HG03064 (cell line): ENCODE data around the gene EXOC6B.

ENCODE experiments used
- ATAC-seq: cut with Tn5 transposase; IDR thresholded peaks from one replicate; pipeline ENCODE4 v1.9.1; 2021; ENCODE audit warnings: low read depth; ENCODE audit not compliant: unreplicated experiment

The EXOC6B gene

DNA sequence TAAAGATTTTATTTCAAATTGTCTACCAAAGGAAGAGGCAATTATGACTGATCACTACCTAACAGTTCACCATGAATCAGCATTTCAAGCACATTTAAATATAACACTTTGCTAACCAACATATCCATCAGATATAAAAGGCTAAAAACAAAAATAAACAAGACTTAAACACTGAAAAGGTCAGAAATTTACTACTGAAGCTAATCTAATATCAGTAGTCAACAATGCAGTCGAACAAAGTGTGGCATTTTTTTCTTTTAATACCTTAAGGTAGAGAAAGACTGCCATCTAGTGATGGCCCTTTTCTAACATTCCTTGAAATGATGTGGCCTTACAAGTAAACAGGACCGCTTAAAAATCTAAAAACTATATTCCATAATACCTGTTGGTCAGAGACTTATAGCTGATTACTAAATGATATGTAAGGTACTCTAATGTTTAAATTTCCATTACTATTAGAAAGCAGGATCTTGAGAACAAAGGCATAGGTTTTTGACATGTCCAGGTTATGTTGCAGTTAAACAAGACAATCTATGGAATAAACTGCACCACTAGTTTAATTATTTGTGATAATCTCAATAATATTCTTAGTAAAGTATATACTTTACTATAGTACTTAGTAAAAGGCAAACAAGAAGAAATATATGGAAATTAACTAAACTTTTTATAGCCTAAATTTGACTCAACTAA lies 80.0 kb downstream of the EXOC6B start:
- no peak for ATAC-seq

DNA sequence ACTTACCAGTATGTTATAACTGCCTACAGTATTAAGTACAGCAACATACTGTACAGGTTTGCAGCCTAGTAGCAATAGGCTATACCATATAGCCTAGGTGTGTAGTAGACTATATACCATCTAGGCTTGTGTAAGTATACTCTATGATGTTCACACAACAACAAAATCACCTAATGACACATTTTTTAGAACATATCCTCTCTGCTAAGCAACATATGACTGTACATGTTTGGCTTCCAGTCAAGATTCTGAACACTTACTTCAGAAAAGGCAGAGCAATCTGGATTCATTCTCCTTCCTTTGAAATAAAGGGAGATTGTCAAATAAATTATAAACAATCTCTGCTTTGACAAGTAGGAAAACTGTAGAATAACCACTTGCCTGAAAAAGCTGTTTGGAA lies 81.8 kb downstream of the EXOC6B start:
- ATAC-seq = no peak

GRCh38 chr2:72743481-72743880 lies 82.4 kb downstream of the EXOC6B start:
- ATAC-seq = no peak

DNA sequence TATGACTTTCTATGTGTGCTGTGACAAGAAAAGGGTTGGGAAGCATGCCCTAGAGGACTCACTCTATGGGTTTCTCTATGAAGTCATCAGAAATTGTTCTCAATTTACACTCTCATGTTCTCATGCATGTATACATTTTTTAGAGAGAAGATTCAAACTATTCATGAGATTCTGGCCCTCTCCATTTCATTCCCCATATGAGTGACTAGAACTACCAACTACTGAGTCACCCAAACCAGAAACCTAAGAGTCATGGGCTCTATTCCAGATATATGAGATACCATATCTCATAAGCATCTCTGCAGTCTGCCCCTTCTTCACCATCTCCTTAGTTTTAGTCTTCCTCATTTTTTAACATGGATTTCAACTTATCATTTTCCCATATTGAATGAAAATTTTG lies 87.7 kb downstream of the EXOC6B start:
- ATAC-seq = no peak

GRCh38 chr2:72734432-72734831 lies 91.4 kb downstream of the EXOC6B start:
- ATAC-seq = no peak

DNA sequence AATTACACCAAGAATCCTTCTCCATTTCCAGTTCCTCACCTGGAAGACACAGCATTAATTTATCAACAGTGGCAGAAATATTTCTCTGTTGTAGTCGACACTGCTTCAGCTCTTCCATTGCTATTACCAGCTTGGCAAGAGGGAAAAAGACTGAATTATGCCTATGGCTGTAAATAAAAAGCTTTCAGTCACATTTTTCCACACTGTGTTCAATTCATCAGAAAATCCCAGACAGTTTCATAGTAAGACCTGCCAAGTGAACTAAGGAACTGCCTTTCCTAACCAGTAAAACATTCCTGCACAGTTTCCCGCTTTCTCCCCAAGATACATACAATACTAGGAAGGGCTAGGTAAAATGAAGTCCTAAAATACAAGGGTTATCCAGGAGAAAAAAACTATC lies 94.7 kb downstream of the EXOC6B start:
- no peak for ATAC-seq

DNA sequence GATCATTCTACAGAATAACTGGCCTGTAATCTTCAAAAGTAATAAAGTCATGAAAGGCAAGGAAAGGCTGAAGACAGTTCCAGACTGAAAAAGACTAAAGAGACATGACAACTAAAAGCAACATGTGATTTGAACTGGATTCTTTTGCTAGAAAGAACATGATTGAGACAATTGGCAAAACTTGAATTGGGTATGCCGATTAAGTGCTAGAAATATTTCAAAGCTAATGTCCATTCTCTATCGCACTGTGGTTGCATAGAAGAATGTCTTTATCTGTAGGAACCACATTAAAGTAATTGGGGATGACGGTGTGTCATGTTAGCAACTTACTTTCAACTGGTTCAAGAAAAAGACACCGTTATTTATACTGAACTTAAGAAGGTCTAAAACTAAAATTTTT lies 98.5 kb downstream of the EXOC6B start:
- ATAC-seq = no peak

GRCh38 chr2:72723769-72724370 lies 102.0 kb downstream of the EXOC6B start:
- ATAC-seq = no peak

DNA sequence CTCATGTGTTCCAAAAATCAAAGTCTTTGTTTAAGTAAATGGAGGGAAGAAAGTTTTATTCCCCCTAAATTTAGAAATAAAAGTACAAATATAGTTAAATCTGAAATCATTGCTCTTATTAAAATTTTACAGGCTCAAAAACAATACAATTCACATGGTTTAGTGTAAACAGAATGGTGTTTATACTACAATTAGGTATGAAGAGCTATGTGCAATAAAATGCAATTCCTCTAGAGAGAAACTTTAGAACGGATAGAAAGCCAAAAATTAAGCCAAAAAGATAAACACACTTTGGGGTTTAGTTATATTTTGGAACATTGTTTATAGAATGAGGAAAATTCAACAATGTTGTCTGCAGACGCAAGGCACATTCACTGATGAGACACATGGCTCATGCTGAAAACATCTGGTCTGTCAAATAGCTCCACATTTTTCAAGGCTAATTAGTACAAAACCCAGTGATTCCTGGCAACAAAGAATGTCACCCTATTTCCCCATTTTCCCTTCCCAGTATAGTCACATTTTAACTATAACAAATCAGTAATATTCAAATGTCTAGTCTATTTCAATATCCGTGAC lies 103.3 kb downstream of the EXOC6B start:
- no peak for ATAC-seq

- ATAC-seq = no peak
Observed at GRCh38 chr2:72719416-72719815, 106.4 kb downstream of the EXOC6B start.

GRCh38 chr2:72718876-72719275 lies 107.0 kb downstream of the EXOC6B start:
- ATAC-seq = no peak

GRCh38 chr2:72716601-72717000 lies 109.2 kb downstream of the EXOC6B start:
- ATAC-seq = no peak

GRCh38 chr2:72713857-72714256 lies 112.0 kb downstream of the EXOC6B start:
- ATAC-seq = no peak

GRCh38 chr2:72712977-72713376 lies 112.9 kb downstream of the EXOC6B start:
- ATAC-seq = no peak

- no peak for ATAC-seq
Observed at GRCh38 chr2:72712304-72712703, 113.5 kb downstream of the EXOC6B start.

DNA sequence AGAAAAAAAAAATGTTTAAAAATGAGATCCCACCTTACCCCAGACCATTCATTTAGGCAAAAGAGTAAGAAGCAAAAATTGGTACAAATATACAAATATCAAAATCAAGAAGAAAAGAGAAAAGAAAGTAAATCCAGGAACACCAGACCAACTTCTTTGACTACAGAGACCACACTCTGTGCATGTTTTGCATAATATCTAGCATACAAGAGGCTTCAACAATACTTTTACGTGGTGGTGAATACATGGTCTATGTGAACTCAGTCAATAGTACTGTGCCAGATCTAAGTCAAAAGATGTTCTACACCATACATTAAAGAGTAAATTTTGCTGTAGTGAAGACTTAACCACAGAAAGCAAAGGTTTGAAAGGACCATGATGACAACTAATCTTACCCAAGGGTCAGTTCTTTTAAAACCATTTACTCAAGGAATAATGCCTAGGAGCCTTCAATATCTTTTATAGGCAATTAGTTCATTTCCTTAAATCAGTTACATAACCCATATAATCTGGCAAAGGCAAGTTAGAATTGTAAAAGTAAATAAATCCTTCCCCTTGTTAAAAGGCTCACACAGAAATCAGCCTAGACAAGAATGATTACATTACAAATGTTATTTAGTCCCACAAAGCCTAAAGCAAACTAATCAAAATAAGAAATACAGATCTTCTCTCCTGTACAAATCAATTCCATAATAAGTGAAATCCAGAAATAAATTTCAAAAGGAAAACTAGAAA lies 115.2 kb downstream of the EXOC6B start:
- ATAC-seq = no peak

DNA sequence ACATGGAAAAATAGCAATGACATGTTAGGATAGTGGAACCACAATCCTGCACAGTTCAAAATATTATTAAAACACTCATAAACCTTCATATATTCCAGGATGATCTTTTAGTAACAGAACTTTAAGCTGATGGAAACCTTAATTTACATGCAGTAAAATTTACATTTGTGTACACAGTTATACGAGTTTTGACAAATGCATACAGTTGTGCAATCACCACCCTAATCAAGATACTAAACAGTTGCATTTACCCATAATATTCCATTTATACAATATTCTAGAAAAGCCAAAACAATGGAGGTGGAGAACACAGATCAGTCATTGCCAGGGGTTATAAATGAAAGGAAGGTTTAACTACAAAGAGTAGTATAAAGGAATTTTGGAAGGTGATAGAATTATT lies 117.6 kb downstream of the EXOC6B start:
- ATAC-seq = no peak

DNA sequence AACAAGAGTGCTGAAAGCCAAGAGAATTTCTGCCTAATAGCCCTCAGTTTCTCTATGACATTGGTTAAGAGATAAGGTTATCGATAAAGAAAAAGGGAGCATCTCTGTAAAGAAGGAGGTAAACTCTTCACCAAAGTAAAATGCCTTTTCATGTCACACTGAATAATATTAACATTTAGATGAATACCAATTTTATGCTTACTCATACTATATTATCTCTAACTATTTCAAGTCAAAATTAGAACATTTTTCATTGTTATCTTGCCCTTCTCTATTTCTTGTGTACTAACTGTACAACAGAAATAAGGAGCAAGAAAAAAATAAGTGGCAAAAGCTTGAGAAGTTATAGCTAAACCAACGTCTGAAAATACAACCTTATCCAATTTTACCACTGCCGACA lies 127.5 kb downstream of the EXOC6B start:
- ATAC-seq = no peak

GRCh38 chr2:72696559-72696958 lies 129.3 kb downstream of the EXOC6B start:
- no peak for ATAC-seq

- no peak for ATAC-seq
Observed at GRCh38 chr2:72695676-72696075, 130.2 kb downstream of the EXOC6B start.

DNA sequence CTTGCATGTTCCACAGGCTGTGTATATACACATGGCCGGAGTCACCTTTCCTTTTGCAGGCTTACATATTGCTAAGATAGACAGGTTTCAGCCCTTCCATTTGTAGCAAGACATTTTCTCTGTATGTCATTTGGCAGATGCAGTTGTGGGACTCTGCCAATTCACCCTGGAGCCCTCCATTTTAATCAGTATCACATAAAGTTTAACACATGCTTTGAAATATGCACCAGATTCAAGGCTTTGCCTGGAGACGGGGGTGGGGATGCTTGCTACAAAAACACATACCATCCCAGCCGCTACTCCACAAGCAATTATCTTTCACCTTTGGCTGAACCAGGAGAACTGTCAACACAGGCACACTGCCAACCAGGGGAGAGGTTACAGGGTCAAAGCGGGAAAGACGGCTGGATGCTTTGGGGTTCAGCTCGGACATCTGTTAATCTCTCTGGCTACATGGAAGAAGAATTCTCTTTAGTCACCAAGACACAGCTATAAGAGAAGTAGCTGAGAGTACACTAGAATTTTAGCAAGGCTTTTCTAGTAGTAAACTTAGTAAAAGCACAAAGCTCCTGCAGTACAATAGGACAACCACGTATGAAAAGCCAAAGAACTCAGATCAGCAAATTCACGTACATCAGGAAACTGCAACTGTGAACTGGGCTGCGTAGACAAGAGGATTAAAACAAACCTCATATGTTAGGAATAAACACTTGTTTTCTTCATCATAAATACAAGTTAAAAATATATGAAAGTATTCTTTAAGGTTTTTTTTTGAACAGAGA lies 130.9 kb downstream of the EXOC6B start:
- ATAC-seq = no peak
